ENCODE data around the gene VWCE.

Gene VWCE

DNA sequence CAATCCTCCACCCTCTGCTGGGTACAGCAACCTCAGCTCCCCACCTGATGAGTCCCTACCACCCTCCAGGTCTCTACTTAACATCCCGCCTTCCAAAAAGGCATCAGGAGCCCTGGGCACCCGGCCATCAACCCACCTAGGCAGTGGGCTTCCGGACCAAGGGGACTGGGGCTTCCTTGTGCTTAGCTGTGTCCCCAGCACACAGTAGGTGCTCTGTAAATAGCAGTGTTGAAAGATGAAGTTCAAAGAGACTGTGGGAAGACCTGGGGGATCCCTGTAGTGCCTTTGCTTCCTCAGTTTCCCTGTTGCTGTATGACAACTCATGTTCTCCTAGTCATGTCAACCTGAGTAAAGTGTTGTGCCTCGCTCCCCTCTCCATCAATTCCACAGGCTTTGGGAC is 21.0 kb downstream of the VWCE start:
- DNase-seq (ENCODE audit: extremely low read depth, low read depth), result no peak
- no peak overlapping the region for H3K4me3 ChIP-seq (replicated peaks; ENCODE audit: low read depth, low read length)
- TF ChIP-seq, protein P1, sequence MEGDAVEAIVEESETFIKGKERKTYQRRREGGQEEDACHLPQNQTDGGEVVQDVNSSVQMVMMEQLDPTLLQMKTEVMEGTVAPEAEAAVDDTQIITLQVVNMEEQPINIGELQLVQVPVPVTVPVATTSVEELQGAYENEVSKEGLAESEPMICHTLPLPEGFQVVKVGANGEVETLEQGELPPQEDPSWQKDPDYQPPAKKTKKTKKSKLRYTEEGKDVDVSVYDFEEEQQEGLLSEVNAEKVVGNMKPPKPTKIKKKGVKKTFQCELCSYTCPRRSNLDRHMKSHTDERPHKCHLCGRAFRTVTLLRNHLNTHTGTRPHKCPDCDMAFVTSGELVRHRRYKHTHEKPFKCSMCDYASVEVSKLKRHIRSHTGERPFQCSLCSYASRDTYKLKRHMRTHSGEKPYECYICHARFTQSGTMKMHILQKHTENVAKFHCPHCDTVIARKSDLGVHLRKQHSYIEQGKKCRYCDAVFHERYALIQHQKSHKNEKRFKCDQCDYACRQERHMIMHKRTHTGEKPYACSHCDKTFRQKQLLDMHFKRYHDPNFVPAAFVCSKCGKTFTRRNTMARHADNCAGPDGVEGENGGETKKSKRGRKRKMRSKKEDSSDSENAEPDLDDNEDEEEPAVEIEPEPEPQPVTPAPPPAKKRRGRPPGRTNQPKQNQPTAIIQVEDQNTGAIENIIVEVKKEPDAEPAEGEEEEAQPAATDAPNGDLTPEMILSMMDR (IDR thresholded peaks at IDR 0.05; ENCODE audit: low read depth, low read length, missing control alignments), result no peak

DNA sequence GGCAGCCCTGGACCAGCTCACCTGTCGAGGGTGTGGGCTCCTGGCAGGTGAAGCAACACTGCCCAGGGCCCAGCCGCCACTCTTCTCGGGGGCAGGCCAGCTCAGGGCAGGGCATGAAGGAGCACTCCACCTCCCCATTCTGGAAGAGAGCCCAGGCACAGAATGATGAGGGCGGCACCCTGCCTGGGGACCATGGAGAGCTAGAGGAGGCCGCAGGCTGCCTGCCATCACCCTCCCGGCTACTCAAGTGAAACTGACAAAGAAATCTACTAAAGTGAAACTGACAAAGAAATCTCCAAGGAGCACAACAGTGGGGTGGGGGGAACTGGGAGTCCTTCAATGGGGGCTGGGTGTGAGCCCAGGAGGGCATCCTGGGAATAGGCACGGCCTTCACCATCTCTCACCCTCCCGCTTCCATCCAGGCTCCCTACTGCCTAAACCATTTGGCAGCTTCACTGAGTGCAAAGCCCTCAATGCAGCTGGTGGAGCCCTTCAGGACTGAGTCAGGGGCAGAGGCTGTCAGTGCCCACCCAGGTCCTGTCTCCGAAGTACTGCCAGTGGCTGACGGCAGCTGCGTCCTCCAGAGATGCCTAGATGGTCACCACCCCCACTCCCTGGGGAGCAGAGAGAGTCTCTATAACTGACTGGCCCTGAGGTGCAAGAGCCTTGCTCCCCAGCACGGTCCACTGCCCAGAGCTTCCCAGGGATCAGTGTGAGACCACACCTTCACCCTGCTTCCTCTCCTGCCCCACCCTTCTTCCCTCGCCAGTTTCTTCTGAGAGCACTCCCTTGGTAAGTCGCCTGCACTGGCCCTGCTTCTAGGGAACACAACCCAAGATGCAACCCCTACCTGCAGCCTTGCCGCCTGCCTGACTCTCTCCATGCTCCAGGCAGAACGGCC is 21.7 kb downstream of the VWCE start:
- no peak for DNase-seq (ENCODE audit: extremely low read depth, low read depth)
- H3K4me3 ChIP-seq (replicated peaks; ENCODE audit: low read depth, low read length), result no peak overlapping the region
- TF ChIP-seq, protein P1 (IDR thresholded peaks at IDR 0.05; ENCODE audit: low read depth, low read length, missing control alignments), result no peak

DNA sequence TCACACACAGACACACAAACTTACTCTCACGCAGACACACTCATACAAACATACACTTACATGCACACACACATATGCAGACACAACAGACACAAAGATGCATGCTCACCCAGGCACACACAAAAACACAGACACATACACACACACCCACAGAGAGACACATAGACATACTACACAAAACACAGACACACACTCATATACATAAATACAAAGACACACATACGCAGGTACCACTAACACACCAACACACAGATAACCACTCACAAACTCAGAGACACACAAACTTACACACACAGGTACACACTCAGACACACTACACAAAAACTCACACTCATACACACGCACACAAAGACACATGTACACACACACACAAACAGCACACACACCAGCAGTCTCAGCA is 22.4 kb downstream of the VWCE start:
- TF ChIP-seq, protein P1 (IDR thresholded peaks at IDR 0.05; ENCODE audit: low read depth, low read length, missing control alignments), result no peak
- DNase-seq (ENCODE audit: extremely low read depth, low read depth), result no peak
- no peak overlapping the region for H3K4me3 ChIP-seq (replicated peaks; ENCODE audit: low read depth, low read length)

DNA sequence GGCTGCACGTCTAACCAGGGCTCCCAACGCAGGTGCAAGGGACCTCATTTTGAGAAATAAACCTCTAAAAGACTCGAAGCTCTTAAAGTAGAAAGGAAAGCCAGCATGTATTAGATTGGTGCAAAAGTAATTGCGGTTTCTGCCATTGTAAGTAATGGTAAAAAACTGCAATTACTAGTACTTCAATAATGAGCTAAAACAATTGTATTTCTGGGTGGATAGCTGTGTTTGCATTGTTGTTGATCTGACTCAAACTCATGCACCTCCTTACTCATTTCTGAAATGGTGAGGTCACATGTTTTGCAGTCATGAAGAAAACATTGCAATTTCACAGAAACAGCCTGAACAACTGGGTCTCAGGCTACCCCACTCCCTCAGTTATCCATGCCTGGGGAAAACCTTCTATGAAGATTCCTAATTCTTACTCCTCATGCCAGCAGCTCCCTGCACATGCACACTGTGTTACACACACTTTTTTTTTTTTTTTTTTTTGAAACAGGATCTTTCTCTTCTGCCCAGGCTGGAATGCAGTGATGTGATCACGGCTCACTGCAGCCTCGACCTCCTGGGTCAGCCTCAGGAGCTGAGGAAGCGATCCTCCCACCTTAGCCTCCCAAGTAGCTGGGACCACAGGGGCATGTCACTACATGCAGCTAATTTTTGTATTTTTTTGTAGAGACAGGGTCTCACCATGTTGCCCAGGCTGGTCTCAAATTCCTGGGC is 24.6 kb downstream of the VWCE start:
- TF ChIP-seq, protein P1 (IDR thresholded peaks at IDR 0.05; ENCODE audit: low read depth, low read length, missing control alignments), result no peak
- no peak overlapping the region for H3K4me3 ChIP-seq (replicated peaks; ENCODE audit: low read depth, low read length)
- no peak for DNase-seq (ENCODE audit: extremely low read depth, low read depth)

DNA sequence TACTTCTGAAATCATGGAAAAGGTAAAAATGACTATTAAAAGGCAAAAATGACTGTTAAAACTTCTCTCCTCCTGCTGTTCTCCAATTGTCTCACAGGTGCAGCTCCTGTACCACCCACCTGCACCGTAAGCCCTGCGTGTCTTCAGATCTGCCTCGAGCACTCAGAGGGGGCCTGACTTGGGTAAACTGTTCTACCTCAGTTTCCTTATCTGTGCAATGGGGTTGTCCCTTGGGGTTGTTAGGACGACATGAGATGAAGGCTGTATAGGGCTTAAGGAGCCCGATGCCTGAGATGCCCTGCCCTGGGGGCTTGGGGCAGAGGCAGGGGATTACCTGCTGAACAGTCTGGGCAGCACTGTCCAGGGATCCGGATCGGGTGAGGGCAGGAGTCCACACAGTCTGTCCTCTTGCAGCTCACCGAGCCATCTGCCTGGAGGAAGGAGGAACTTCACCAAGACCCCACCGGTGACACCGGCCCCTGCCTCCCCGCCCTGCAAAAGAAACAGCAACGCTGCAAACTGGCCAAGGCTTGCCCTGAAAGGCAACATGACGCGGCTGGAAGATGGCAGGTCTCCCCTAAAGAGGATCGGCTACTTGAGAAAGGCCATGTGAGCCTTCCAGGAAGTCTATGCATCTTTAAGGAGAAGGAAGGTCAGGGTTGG is 26.4 kb downstream of the VWCE start:
- no peak for DNase-seq (ENCODE audit: extremely low read depth, low read depth)
- no peak overlapping the region for H3K4me3 ChIP-seq (replicated peaks; ENCODE audit: low read depth, low read length)
- TF ChIP-seq, protein P1 (IDR thresholded peaks at IDR 0.05; ENCODE audit: low read depth, low read length, missing control alignments), result no peak

DNA sequence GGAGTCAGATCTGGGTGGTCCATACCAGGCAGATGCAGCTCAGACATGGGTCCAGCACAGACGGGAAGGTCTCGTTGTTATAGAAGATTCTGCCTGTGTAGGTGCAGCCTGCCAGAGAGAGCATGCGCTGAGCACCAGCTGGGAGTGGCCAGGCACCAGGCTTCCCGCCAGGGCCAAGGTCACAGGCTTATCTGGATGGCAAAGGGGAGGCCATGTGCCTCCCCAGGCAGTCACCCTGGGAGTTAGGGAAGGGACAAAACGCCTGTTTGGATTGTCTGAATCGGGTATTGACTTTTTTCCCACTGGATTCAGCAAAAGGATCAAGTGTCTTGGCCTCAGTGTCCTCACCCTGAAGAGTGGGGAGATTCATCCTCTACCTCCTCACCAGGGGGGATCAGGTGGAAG is 27.7 kb downstream of the VWCE start:
- no peak for DNase-seq (ENCODE audit: extremely low read depth, low read depth)
- no peak overlapping the region for H3K4me3 ChIP-seq (replicated peaks; ENCODE audit: low read depth, low read length)
- TF ChIP-seq, protein P1 (IDR thresholded peaks at IDR 0.05; ENCODE audit: low read depth, low read length, missing control alignments), result no peak

Data from HFF-Myc (cell line).